Tibial nerve (tissue), 4 donors: ENCODE data around the gene JAZF1. TPM values are rescaled to one million over a fixed set of nuclear protein-coding genes. Genes with fewer than 3 reads are reported as not detected.

ENCODE experiments used
- DNase-seq, 2 donors: peaks; one replicate each; pipeline ENCODE4 v3.0.0-alpha.2; 2019; ENCODE audit warnings: low spot score in 2 of 2
- H3K27ac ChIP-seq, 4 donors: fragments of 200-600 bp; sonication (generic) in 3 of 4; one replicate each; pipeline ENCODE4 v1.5.1; 2017 to 2019; ENCODE audit warnings: mild to moderate bottlenecking in 1 of 4
- H3K27me3 ChIP-seq, 2 donors: fragments of 200-600 bp; sonication (generic) in 1 of 2; one replicate each; pipeline versions ENCODE4 v1.5.1 to v1.6.0; 2017 to 2019
- H3K36me3 ChIP-seq, 3 donors: fragments of 200-600 bp; sonication (generic); one replicate each; pipeline ENCODE4 v1.5.1; 2018 to 2019
- H3K4me1 ChIP-seq, 4 donors: fragments of 200-600 bp; sonication (generic) in 3 of 4; one replicate each; pipeline ENCODE4 v1.5.1; 2017 to 2019
- H3K4me3 ChIP-seq, 4 donors: fragments of 200-600 bp; sonication (generic) in 3 of 4; one replicate each; pipeline ENCODE4 v1.5.1; 2017 to 2019; ENCODE audit warnings: mild to moderate bottlenecking in 1 of 4, moderate library complexity in 1 of 4
- H3K9me3 ChIP-seq, 4 donors: fragments of 200-600 bp; sonication (generic) in 3 of 4; one replicate each; pipeline ENCODE4 v1.5.1; 2017 to 2019
- EP300 ChIP-seq, 2 donors: sonication (generic); formaldehyde crosslinking; IDR thresholded peaks; one replicate each; pipeline ENCODE4 v1.6.1; 2017; ENCODE audit warnings: antibody characterized with exemption in 2 of 2, mild to moderate bottlenecking in 1 of 2
- POLR2A ChIP-seq, 2 donors: fragments of 450-650 bp; IDR thresholded peaks; one replicate each; pipeline ENCODE4 v1.6.1; 2017; ENCODE audit warnings: antibody characterized with exemption in 2 of 2, mild to moderate bottlenecking in 2 of 2, moderate library complexity in 2 of 2
- WGBS, 2 donors: methylation state at CpG; one replicate each; pipeline ENCODE4 v1.1.5; 2018; 5-methylcytosine and 5-hydroxymethylcytosine counted together
- total RNA-seq, 4 donors: library from RNA; depleted of rRNA; stranded (reverse); fragments of >200 nt; gene quantifications; one replicate each; pipeline ENCODE4 v1.1.0, GENCODE V29; 2016
- TF ChIP-seq, protein P1 (sequence below), 5 experiments: fragments of 200-600 bp in 3 of 5; fragments of 450-650 bp in 2 of 5; sonication (generic) in 3 of 5; IDR thresholded peaks; one replicate each; pipeline ENCODE4 v1.5.1; 2016 to 2019; ENCODE audit warnings: antibody characterized with exemption in 5 of 5, mild to moderate bottlenecking in 3 of 5, moderate library complexity in 2 of 5

The JAZF1 gene
- total RNA-seq, 4 donors from 2014 or later, result 6.9 to 17.5 (median 10.7) TPM

DNA sequence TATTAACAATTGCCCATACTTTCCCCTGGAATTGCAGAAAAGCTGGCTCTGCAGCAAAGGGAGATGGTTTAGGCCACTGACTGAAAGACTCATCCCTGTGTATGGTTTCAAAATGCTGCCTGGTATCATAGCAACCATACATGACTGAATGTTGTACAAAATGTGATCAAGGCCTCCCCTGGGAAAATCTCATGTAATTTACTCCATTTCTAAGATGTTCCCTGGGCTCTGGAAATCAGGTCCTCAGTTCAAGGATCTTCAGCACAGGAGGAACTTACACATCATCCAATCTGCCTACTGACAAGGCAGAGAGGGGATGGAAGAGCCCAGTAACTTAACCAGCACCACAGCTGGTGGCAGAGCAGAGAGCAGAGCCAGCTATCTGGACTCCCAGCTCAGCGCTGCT lies 111.8 kb downstream of the JAZF1 start:
- Histone ChIP-seq H3K27ac (peak overlapping the region in 1 of 4 donors; percentile 54), H3K4me1 (peaks cover 0 to 36% (median 5%) of the 10 kb centered on the region in 4 donors), H3K9me3 (no peaks in the 10 kb centered on the region), H3K27me3 (no peaks in the 10 kb centered on the region), H3K4me3 (no peak overlapping the region), H3K36me3 (no peaks in the 10 kb centered on the region)
- DNase-seq, result no peak
- 96 to 100% methylated on average over 1 of the region's 1 CpG for WGBS, 2 donors
- TF ChIP-seq POLR2A (IDR thresholded peaks at IDR 0.05) (no peak), EP300 (IDR thresholded peaks at IDR 0.05) (no peak)
- TF ChIP-seq, protein P1, sequence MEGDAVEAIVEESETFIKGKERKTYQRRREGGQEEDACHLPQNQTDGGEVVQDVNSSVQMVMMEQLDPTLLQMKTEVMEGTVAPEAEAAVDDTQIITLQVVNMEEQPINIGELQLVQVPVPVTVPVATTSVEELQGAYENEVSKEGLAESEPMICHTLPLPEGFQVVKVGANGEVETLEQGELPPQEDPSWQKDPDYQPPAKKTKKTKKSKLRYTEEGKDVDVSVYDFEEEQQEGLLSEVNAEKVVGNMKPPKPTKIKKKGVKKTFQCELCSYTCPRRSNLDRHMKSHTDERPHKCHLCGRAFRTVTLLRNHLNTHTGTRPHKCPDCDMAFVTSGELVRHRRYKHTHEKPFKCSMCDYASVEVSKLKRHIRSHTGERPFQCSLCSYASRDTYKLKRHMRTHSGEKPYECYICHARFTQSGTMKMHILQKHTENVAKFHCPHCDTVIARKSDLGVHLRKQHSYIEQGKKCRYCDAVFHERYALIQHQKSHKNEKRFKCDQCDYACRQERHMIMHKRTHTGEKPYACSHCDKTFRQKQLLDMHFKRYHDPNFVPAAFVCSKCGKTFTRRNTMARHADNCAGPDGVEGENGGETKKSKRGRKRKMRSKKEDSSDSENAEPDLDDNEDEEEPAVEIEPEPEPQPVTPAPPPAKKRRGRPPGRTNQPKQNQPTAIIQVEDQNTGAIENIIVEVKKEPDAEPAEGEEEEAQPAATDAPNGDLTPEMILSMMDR (IDR thresholded peaks at IDR 0.05), result no peak

DNA sequence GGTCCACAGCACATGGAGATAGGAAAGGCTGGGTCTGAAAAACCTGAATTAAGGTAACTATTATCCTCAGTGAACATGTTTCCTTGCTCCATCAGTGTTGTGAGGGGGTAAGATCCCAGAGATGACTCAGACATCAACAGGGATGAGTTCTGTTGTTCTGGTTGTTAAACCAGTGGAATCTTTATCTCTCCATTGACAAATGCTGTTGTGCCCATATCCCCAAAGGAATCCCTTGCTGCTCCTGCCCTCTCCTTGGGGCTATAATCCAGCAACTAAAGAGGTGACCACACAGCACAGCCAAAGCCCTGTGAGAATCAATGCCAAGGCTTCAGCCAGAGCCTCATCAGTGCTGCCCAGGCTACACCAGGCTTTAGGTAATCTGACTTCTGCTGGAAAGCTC lies 113.4 kb downstream of the JAZF1 start:
- no peaks in the 10 kb centered on the region for H3K36me3 ChIP-seq
- H3K27me3 ChIP-seq, result no peaks in the 10 kb centered on the region
- H3K4me1 ChIP-seq, result peaks cover 0 to 41% (median 5%) of the 10 kb centered on the region in 4 donors
- H3K4me3 ChIP-seq, result no peak overlapping the region
- H3K9me3 ChIP-seq, result no peaks in the 10 kb centered on the region
- no peak overlapping the region for H3K27ac ChIP-seq
- no peak for DNase-seq
- TF ChIP-seq POLR2A (IDR thresholded peaks at IDR 0.05) (no peak), EP300 (IDR thresholded peaks at IDR 0.05) (no peak)
- TF ChIP-seq, protein P1 (IDR thresholded peaks at IDR 0.05), result no peak

DNA sequence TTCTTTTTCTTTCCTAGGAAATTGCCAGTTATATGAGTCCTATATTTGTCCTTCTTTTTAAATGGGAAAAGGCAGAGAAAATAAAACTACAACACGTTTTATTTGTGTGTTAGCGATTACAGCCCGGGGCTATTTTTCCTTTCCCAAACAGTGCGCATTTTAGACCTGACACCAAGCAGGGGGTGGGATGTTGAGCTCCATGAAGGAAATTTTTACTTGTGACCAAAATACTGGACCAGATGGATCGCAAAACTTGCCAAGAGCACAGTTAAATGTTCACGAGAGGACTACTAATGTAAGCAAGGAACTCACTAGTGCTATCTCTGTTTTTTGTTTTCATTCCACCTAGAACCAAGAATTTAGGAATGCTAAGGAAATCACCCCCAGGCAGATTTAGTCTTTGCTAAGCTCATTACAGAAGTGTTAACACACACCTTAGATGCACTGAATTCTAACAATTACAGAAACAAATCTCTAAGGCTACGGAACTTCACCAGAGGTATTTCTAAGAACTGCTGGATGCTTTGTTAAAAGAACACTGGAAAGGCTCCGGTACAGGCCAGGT lies 114.8 kb downstream of the JAZF1 start:
- Histone ChIP-seq H3K4me1 (peaks cover 0 to 36% (median 5%) of the 10 kb centered on the region in 4 donors), H3K4me3 (no peak overlapping the region), H3K9me3 (no peaks in the 10 kb centered on the region), H3K36me3 (no peaks in the 10 kb centered on the region), H3K27me3 (no peaks in the 10 kb centered on the region), H3K27ac (peak overlapping the region; percentile 17 to 73 (median 47))
- DNase-seq, result no peak
- whole genome bisulfite sequencing, 2 donors, result 63 to 68% methylated on average over 8 of the region's 8 CpGs
- TF ChIP-seq, protein P1 (IDR thresholded peaks at IDR 0.05), result no peak

DNA sequence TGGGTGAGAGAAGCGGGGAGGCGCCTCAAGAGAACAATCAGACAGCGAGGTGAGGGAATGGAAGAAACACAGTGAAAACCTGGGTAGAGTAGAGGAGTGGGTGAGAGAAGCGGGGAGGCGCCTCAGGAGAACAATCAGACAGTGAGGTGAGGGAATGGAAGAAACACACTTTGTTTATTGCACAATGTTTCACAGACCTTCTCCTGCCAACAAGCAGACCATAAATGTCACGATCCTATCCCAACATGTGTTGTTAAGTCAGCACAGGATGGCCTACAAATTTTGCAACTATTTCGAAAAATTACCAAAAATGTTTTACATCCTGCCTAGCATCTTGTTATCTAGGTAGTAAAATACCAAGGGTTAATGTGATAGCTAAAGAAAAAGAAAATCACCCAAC lies 115.3 kb downstream of the JAZF1 start:
- H3K4me3 ChIP-seq, result no peak overlapping the region
- peaks cover 0 to 32% (median 5%) of the 10 kb centered on the region in 4 donors for H3K4me1 ChIP-seq
- no peaks in the 10 kb centered on the region for H3K36me3 ChIP-seq

DNA sequence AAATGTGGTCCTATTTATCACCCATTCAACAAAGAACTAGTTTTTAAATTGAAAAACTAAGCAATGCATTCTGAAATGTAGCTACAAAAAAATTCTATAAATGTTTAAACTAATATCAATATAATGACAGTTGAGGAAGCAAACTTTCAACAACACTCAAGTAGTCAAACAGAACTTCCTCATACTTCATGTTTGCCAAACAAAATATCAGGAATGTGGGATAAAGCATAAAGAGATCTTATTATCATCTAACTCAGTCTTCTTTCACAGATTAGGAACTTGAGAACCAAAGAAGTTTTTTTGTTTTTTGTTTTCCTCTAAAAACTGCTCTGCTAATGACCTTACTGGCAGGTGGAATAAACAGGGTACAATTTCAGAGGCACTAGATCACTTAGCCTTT lies 116.2 kb downstream of the JAZF1 start:
- Histone ChIP-seq H3K27me3 (no peaks in the 10 kb centered on the region), H3K9me3 (no peaks in the 10 kb centered on the region), H3K4me3 (no peak overlapping the region), H3K36me3 (no peaks in the 10 kb centered on the region), H3K27ac (peak overlapping the region in 2 of 4 donors; percentile 71 to 80), H3K4me1 (peaks cover 0 to 25% (median 4%) of the 10 kb centered on the region in 4 donors)
- no peak for DNase-seq
- TF ChIP-seq, protein P1 (IDR thresholded peaks at IDR 0.05), result no peak
- no peak for TF ChIP-seq EP300 (IDR thresholded peaks at IDR 0.05)
- no peak for TF ChIP-seq POLR2A (IDR thresholded peaks at IDR 0.05)

More for the DNA sequence above, 115.3 kb downstream of the JAZF1 start:
- TF ChIP-seq EP300 (IDR thresholded peaks at IDR 0.05) (peak in 1 of 2 donors; percentile 69), POLR2A (IDR thresholded peaks at IDR 0.05) (no peak)
- TF ChIP-seq, protein P1 (IDR thresholded peaks at IDR 0.05), result no peak
- no peak for DNase-seq
- Histone ChIP-seq H3K27me3 (no peaks in the 10 kb centered on the region), H3K27ac (peak overlapping the region; percentile 17 to 80 (median 47)), H3K9me3 (no peaks in the 10 kb centered on the region)
- 80 to 82% methylated on average over 7 of the region's 7 CpGs for WGBS, 2 donors
